ENCODE data around the gene SKI. TPM values are rescaled to one million over a fixed set of nuclear protein-coding genes. Genes with fewer than 3 reads are reported as not detected.

SKI gene
- total and polyA plus RNA-seq, 2 of the 4 experiments (the other 2 are of a cell fraction): 2.3 to 20.1 TPM

- ChIA-PET POLR2A (ENCODE audit: unreplicated experiment) (no interaction called here), CTCF (no interaction called here)
- Histone ChIP-seq H3K4me2 (ENCODE audit: low read depth, low read length) (no peak overlapping the region), H2BK15ac (ENCODE audit: low read depth, low read length) (no peak overlapping the region), H3K14ac (replicated peaks; ENCODE audit: low read depth, low read length) (no peak overlapping the region), H2AFZ (replicated peaks; ENCODE audit: low read length, poor library complexity) (no peak overlapping the region), H3K18ac (ENCODE audit: low read depth, low read length) (no peak overlapping the region), H3K9me3 (ENCODE audit: control insufficient read depth, insufficient read depth, low read length) (no peaks in the 10 kb centered on the region), H3K36me3 (ENCODE audit: control insufficient read depth, insufficient read depth, low read length) (peaks cover 14% of the 10 kb centered on the region; the same call in 1 of the 2 replicates), H4K91ac (ENCODE audit: insufficient read depth, low read depth, low read length) (no peak overlapping the region), H3K27ac (ENCODE audit: insufficient read depth, low read length) (no peak overlapping the region), H4K5ac (ENCODE audit: low read depth, low read length) (no peak overlapping the region), H2BK20ac (ENCODE audit: low read depth, low read length) (no peak overlapping the region), H3K79me1 (ENCODE audit: low read depth in 1 of 2, low read length in 2 of 2) (peaks cover 12 to 67% of the 10 kb centered on the region in 2 experiments), H4K8ac (ENCODE audit: low read depth in 2 of 2, low read length in 2 of 2) (no peak overlapping the region), H3K4me1 (ENCODE audit: control insufficient read depth, insufficient read depth, low read length) (peaks cover 26% of the 10 kb centered on the region), H3K23ac (ENCODE audit: low read depth, low read length) (no peak overlapping the region), H4K20me1 (ENCODE audit: insufficient read depth, low read length) (peaks cover 100% of the 10 kb centered on the region), H2BK5ac (ENCODE audit: low read depth, low read length, poor library complexity, severe bottlenecking) (no peak overlapping the region), H3K27me3 (ENCODE audit: control insufficient read depth, insufficient read depth, low read length) (no peaks in the 10 kb centered on the region), H3K4ac (ENCODE audit: low read depth, low read length) (no peak overlapping the region), H3K9ac (ENCODE audit: low read depth, low read length) (no peak overlapping the region), H2BK120ac (ENCODE audit: low read depth, low read length) (no peak overlapping the region), H2AK5ac (ENCODE audit: low read depth, low read length) (0 out of 2 replicates have a peak overlapping the region, but pooled peaks have one; percentile 14), H3K4me3 (ENCODE audit: insufficient read depth, low read depth, low read length) (no peak overlapping the region), H3K56ac (ENCODE audit: extremely low read depth, insufficient read depth, low read length) (no peak overlapping the region), H2AK9ac (replicated peaks; ENCODE audit: low read depth, low read length, poor library complexity) (peak overlapping the region; percentile 1), H3K9me1 (ENCODE audit: insufficient read depth, low read length) (peaks cover 47% of the 10 kb centered on the region)
- intact Hi-C loops (cut with micrococcal nuclease) (no loop called here), in situ Hi-C loops (cut with MboI; ENCODE audit: low sequenced_read_pairs) (no loop called here), dilution Hi-C loops (cut with HindIII; ENCODE audit: low sequenced_read_pairs, unreplicated experiment) (no loop called here)
- TF ChIP-seq USF2 (IDR thresholded peaks at IDR 0.05; ENCODE audit: low read depth, low read length) (no peak), MAFK (IDR thresholded peaks at IDR 0.05; ENCODE audit: low read depth, low read length) (no peak), CEBPB (IDR thresholded peaks at IDR 0.05; ENCODE audit: low read depth, low read length) (no peak), FOS (IDR thresholded peaks at IDR 0.05; ENCODE audit: low read depth, low read length) (no peak), MAZ (IDR thresholded peaks at IDR 0.05; ENCODE audit: borderline replicate concordance, low read depth, low read length) (no peak), RAD21 (IDR thresholded peaks at IDR 0.05; ENCODE audit: low read length) (no peak), NFE2L2 (IDR thresholded peaks at IDR 0.05; ENCODE audit: low read depth, low read length) (no peak), POLR2A (IDR thresholded peaks at IDR 0.05; ENCODE audit: low read depth, low read length) (no peak), CTCF (conservative IDR thresholded peaks at IDR 0.05; ENCODE audit: low read depth, low read length) (no peak), MXI1 (IDR thresholded peaks at IDR 0.05; ENCODE audit: borderline replicate concordance, low read depth, low read length) (no peak), SMC3 (IDR thresholded peaks at IDR 0.05; ENCODE audit: low read depth, low read length) (no peak), RFX5 (IDR thresholded peaks at IDR 0.05; ENCODE audit: low read depth, low read length) (no peak), CHD1 (IDR thresholded peaks at IDR 0.05; ENCODE audit: low read depth, low read length) (no peak), BHLHE40 (IDR thresholded peaks at IDR 0.05; ENCODE audit: low read depth, low read length) (no peak)
- WGBS, 2 experiments (ENCODE audit: extremely low coverage in 2 of 2, insufficient read length in 1 of 2): 96% methylated on average over 14 of the region's 27 CpGs; no CpG with 5 or more reads in 1 of the 2 experiments
- no peak for DNase-seq
- no peak for ATAC-seq (ENCODE audit: low read depth)
- no TSS peak for BruUV-seq (replicated peaks)
Observed at GRCh38 chr1:2250721-2251281, 22.7 kb downstream of the SKI start.
